ENCODE measurements around the gene INSC.
A peak's percentile ranks its signal among the peaks of the same experiment; 100 is the strongest.
"Not testable (repeated sequence)": the region's sequence is repeated elsewhere in the genome, so short reads cannot be mapped to it uniquely, and the experiment has no call there.

Gene INSC, protein sequence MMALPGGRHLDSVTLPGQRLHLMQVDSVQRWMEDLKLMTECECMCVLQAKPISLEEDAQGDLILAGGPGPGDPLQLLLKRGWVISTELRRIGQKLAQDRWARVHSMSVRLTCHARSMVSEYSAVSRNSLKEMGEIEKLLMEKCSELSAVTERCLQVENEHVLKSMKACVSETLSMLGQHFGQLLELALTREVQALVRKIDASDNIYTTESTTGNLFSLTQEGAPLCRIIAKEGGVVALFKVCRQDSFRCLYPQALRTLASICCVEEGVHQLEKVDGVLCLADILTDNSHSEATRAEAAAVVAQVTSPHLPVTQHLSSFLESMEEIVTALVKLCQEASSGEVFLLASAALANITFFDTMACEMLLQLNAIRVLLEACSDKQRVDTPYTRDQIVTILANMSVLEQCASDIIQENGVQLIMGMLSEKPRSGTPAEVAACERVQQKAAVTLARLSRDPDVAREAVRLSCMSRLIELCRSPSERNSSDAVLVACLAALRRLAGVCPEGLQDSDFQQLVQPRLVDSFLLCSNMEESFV

DNA sequence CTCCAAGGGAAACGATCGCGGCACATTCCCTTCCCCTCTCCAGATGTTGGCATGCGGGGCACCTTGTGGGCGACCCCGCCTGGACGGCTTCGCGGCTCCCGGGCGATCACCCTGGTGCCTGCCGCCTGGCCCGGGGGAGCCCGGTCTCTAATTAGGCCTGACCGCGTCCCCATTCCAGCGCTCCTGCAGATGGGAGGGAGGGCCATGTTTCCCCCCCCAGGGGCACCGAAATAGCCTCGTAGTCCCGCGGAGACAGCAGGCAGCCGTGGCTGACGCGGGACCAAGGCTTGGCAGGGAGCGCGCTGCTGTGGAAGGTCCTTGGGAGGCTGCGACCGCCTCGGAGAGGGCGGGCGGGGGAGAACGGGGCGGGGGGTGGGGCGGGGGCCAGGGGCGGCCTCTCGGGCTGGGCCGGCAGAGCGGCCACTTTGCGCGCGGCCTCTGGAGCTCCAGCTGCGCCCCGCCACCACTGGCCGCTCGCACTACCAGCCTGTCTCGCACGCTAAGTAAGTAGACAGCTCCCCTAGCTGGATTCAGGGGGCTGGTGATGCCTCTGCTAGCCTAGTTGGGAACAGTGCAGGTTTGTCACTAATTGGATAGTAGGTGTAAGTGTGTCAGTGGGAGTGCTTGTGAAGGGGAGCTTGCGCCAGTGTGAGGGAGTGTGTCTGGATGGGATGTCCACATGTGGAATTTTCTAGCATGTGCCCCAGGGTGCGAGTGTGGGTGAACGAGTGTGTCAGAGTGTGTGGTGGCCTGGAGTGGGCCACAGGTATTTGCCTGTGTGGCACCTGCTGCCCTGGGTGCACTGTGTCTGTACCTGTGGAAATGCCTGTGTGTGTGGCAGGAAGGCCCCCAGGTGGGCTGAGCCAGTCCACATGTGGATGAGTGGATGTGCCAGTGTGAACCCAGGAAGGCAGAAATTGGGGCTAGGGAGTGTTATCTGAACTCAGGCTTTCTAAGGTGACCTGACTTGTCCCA lies at the start of gene INSC:
Gene INSC (plus strand): TSS at position 423 of the 975 bp plus-strand sequence. CDS start 34,252 bp downstream, outside the sequence.
- DNase-seq (no peak), ATAC-seq (no peak)
- peaks cover 33% of the 10 kb centered on the region for H3K4me1 Mint-ChIP-seq
- no peaks in the 10 kb centered on the region for H3K9me3 Mint-ChIP-seq
- H3K4me3 Mint-ChIP-seq: peak within 1 kb of the TSS; percentile 39 to 46
- H3K27me3 Mint-ChIP-seq: peaks cover 47% of the 10 kb centered on the region
- peak within 1 kb of the TSS in 1 of 2 donors; percentile 89 for H3K27ac Mint-ChIP-seq

DNA sequence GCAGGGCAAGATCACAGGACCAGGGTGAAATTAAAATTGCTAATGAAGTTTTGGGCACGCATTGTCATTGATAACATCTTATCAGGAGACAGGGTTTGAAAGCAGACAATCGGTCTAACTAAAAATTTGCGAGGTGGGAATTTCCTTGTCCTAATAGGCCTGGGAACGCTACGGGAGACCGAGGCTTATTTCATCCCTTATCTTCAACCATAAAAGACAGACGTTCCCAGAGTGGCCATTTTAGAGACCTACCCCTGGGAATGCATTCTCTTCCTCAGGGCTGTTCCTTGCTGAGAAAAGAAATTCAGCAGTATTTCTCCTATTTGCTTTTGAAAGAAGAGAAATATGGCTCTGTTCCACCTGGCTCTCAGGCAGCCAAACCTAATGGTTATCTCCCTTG lies 45.0 kb upstream of the INSC start:
- peaks cover 36% of the 10 kb centered on the region for H3K27me3 Mint-ChIP-seq
- H3K4me1 Mint-ChIP-seq: peaks cover 18% of the 10 kb centered on the region
- ATAC-seq, H3K4me3 Mint-ChIP-seq, H3K27ac Mint-ChIP-seq, DNase-seq: not testable (repeated sequence)
- peaks cover 8 to 23% of the 10 kb centered on the region in 2 donors for H3K9me3 Mint-ChIP-seq

DNA sequence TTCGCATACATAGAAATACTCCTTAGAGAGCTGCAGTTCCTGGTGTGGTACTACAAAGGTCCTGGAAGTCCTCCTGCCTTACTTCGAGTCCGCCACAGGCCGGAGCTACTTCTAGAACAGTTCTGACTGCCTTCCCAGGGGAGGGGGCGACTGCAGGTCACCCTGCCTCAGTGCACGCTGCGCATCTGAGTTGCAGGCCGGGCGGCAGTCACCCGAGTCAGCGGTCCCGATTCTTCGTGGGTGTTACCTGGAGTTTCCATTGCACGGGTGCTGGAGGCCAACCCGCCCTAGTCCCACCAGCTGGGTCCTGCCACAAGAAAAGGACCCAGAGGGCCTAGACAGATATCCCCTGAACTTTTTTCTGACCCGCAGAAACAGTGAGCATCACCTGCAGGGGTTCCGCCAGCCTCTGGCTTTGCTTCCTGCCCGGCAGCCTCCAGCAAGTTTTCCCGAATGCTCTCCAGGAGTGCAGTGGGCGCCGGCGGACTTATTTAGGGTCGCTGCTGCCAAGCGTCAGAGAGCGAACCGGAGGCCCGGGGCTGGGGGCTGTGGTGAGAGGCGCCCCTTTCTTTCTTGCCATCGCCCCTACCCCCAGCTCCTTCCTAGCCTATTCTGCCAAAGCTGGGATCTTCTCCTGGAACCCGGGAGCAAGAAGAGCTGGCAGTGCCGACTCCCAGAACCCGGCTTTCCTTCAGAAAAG lies 43.0 kb upstream of the INSC start:
- ATAC-seq: no peak

DNA sequence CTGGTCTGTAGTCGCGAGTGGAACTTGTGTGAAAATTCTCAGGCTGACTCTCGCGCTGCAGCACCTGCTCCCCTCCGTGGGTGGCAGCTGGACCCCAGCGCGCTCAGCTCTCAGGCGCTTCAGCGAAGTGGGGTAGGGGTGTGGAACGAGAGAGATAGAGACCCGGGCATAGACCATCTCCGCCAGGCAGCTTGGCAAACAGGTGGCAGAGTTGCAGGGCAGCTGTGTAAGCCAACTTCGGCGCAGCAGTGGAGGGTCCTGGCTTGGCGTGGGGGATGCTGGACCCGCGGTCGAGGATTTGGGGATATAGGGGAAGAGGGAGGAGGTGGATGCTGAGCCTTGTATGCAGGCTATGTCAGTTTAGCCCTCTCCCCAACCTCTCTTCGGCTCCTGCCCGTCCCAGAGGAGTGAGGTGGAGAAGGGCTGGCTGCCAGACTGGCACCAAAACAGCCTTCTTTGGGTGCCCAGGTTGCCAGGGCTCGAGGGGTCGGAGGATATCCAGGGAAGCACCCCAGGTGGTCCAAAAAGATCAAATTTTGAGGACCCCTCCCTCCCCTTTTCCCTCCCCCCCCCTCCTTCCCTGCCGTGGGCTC lies 42.1 kb upstream of the INSC start:
- H3K4me3 Mint-ChIP-seq: peak overlapping the region; percentile 60 to 92
- H3K4me1 Mint-ChIP-seq: peaks cover 30% of the 10 kb centered on the region

More for the DNA sequence above, 43.0 kb upstream of the INSC start:
- H3K27ac Mint-ChIP-seq: no peak overlapping the region
- no peak for DNase-seq
- peaks cover 27% of the 10 kb centered on the region for H3K4me1 Mint-ChIP-seq
- peaks cover 27% of the 10 kb centered on the region for H3K27me3 Mint-ChIP-seq
- H3K9me3 Mint-ChIP-seq: peaks cover 8 to 23% of the 10 kb centered on the region in 2 donors
- no peak overlapping the region for H3K4me3 Mint-ChIP-seq

DNA sequence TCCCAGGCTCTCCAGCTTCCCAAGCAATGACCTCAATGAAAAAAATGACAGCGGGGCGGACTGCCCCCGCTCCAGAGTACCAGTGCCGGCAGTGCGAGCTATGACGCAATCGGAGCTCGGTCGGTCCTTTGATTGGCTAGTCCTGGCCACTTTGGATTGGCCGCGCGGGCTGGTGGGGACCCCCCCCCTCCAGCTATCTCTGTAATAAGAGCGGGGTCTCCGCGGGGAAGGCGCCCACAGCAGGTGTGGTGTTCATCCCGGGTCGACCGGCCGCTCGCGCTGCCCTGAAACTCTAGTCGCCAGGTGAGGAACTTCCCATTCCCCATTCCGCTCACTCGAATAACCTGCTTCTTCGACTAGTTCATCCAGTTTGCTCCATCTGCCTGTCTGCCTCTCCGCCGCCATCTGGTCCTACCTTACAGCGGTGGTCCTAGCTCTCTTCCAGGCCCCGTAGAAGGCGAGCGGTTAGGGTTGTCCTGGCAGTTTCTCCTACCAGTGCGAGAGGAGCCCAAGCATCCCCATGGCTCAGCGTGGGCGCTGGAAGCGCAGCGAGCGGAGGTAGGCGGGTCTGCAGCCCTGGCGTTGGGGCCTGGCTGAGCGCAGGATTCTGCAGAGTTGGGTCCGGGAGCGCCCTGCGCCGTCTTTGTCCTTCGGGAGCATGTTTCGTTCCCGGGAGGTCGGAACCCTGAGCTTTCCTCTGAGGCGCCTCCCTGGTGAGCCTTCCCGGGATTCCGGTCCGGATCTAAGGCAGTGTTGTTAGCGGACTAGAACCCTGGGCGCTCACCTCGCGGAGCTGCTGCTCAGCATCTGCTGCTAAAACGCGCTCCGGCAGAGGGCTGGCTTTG lies 41.1 kb upstream of the INSC start, which contains the start of gene CALCB:
Gene CALCB (plus strand): TSS at position 233 of the 845 bp plus-strand sequence. CDS start 1,126 bp downstream, outside the sequence.
- H3K27ac Mint-ChIP-seq: peak within 1 kb of the TSS; percentile 9 to 91
- ATAC-seq: peak; percentile 24
- DNase-seq: peak; percentile 50 to 52
- peaks cover 27% of the 10 kb centered on the region for H3K27me3 Mint-ChIP-seq
- H3K4me1 Mint-ChIP-seq: peaks cover 30% of the 10 kb centered on the region
- H3K9me3 Mint-ChIP-seq: peaks cover 3 to 16% of the 10 kb centered on the region in 2 donors
- peak within 1 kb of the TSS; percentile 85 to 92 for H3K4me3 Mint-ChIP-seq

More for the DNA sequence above, 42.1 kb upstream of the INSC start:
- Mint-ChIP-seq H3K9me3 (peaks cover 8 to 23% of the 10 kb centered on the region in 2 donors), H3K27me3 (peaks cover 27% of the 10 kb centered on the region), H3K27ac (no peak overlapping the region)
- ATAC-seq: no peak
- DNase-seq: no peak

DNA sequence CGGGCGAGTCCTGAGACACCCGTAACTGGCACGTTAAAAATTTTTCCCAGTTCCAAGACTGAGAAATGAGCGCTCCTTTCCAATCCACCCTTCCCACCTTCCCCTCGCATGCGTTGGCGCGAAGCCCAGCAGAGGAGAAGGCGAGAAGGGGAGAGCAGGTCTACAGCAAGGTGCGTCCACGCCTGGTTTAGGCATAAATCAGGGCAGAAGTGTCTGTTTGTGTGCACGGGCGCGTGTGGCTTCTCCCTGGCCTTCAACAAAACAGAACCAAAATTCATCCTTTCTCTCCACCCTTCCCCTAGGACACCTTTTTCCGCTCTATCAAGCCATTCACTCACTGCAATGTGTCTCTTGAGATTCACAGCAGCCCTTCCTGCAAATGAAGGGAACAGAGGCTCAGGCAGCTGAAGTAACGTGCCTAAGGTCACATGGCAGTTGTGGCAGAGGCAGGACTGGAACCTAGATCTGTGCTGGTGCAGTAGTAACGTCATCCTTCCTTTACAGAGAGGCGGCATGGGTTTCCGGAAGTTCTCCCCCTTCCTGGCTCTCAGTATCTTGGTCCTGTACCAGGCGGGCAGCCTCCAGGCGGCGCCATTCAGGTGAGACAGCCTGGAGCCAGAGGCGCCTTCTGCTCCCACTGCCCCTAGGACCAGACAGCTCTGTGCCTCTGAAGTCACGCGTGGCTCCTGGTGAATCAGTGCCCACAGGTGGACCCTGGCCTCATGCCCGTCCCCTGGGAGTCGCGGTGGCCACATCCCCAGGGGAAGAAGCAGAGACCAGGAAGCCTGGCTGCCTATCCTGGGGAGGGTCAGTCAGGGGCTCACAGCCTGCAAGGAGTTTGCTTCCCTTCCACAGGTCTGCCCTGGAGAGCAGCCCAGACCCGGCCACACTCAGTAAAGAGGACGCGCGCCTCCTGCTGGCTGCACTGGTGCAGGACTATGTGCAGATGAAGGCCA lies 40.2 kb upstream of the INSC start:
- ATAC-seq (peak; percentile 92), DNase-seq (peak; percentile 90 to 93)
- Mint-ChIP-seq H3K4me1 (peaks cover 30% of the 10 kb centered on the region), H3K4me3 (peak overlapping the region; percentile 85 to 92), H3K27ac (peak overlapping the region in 1 of 2 donors; percentile 90), H3K27me3 (peaks cover 27% of the 10 kb centered on the region), H3K9me3 (peaks cover 0 to 7% of the 10 kb centered on the region in 2 donors)

DNA sequence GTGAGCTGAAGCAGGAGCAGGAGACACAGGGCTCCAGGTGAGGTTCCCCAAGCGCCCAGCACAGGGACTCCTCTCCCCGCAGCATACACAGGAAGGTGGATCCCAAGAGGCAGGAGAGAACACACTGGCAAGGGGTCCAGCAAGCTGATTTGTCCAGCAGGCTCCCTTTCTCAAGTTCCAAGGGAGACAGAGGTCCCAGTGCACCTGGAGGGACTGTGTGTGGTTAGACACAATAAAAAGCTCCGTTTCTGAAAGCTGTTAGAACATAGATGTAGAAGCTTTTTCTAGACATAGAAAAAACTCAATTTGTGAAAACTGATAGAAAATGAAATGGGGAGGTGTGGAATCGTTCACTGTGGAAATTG lies 39.6 kb upstream of the INSC start:
- DNase-seq: no peak
- Mint-ChIP-seq H3K27ac (no peak overlapping the region), H3K27me3 (peaks cover 27% of the 10 kb centered on the region), H3K4me1 (peaks cover 30% of the 10 kb centered on the region), H3K4me3 (peak overlapping the region; percentile 85 to 92), H3K9me3 (peaks cover 0 to under 1% of the 10 kb centered on the region in 2 donors)
- no peak for ATAC-seq

DNA sequence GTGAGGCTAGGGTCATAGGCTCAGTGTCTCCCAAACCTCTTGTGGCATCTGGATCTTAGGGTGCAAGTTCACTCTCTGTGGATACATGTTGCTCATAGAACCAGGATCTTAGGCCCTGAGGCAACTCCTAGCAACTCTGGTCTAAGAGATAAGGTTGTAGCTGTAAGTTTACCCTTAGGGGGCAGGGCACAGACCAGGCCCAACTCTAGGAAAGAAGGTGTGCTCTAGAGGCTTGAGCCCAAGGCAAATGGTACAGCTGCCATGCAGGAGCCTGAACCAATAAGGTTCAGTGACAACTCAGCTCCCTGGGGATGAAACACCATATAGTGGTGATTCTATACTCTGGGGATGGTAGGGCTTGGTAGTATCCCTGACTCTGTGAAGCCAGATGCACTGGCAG lies 23.5 kb upstream of the INSC start:
- Mint-ChIP-seq H3K27ac (no peak overlapping the region), H3K27me3 (peaks cover 38% of the 10 kb centered on the region), H3K9me3 (peaks cover 9% of the 10 kb centered on the region in 2 donors), H3K4me3 (no peak overlapping the region), H3K4me1 (no peaks in the 10 kb centered on the region)
- ATAC-seq (no peak), DNase-seq (no peak)

DNA sequence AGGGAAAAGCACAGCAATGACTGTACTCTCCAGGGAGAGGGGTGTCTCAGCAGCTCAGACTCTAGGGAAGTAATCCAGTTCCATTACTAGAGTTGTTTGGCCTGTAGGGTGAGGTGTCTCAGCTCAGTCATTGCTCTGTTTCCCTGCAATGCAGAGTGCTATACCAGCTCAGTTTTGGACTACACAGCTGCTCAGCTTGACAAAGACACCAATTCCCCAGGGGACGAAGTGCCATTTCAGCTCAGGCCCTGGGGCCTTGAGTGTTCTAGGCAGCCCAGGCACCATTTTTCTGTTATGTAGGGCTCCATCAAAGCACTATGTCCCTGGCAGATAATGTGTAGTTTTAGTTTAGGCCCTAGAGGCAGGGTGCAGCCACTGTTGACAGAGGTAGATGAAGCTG lies 23.1 kb upstream of the INSC start:
- no peaks in the 10 kb centered on the region for H3K4me1 Mint-ChIP-seq
- H3K4me3 Mint-ChIP-seq: no peak overlapping the region
- H3K9me3 Mint-ChIP-seq: peaks cover 9% of the 10 kb centered on the region in 2 donors
- no peak for ATAC-seq
- no peak for DNase-seq
- H3K27me3 Mint-ChIP-seq: peaks cover 43% of the 10 kb centered on the region
- no peak overlapping the region for H3K27ac Mint-ChIP-seq

DNA sequence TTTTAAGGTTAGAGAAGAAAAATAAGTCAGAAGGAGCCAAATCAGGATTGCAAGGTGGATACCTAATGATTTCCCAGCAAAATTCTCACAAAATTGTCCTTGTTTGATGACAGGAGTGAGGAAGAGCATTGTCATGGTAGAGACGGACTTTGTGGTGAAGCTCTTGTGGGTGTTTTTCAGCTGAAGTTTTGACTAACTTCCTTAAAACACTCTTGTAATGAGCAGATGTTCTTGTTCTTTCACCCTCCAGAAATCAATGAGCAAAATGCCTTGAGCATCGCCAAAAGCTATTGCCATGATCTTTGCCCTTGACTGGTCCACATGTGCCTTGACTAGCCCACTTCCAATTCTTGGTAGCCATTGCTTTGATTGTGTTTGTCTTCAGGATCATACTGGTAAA lies 21.3 kb upstream of the INSC start:
- ATAC-seq: no peak
- H3K4me1 Mint-ChIP-seq: no peaks in the 10 kb centered on the region

DNA sequence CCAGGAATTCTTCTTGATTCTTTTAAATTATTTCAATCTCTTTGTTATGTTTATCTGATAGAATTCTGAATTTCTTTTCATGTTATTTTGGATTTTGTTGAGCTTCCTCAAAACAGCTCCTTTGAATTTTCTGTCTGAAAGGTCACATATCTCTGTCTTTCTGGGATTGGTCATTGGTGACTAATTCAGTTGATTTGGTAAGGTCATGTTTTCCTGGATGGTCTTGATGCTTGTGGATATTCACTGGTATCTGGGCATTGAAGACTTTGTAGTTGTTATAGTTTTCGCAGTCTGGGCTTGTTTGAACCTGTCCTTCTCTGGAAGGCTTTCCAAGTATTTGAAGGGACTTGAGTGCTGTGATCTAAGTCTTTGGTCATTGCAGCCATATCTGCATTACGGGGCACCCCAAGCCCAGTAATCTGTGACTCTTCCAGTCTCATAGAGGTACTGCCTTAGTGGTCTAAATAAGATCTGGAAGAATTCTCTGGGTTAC lies 18.9 kb upstream of the INSC start:
- H3K9me3 Mint-ChIP-seq: no peaks in the 10 kb centered on the region
- no peak overlapping the region for H3K4me3 Mint-ChIP-seq
- ATAC-seq: no peak
- no peak overlapping the region for H3K27ac Mint-ChIP-seq
- peaks cover 48% of the 10 kb centered on the region for H3K27me3 Mint-ChIP-seq
- no peak for DNase-seq
- no peaks in the 10 kb centered on the region for H3K4me1 Mint-ChIP-seq

More for the DNA sequence above, 21.3 kb upstream of the INSC start:
- Mint-ChIP-seq H3K27ac (no peak overlapping the region), H3K4me3 (no peak overlapping the region), H3K27me3 (peaks cover 43% of the 10 kb centered on the region), H3K9me3 (peaks cover 0 to 4% of the 10 kb centered on the region in 2 donors)
- no peak for DNase-seq

DNA sequence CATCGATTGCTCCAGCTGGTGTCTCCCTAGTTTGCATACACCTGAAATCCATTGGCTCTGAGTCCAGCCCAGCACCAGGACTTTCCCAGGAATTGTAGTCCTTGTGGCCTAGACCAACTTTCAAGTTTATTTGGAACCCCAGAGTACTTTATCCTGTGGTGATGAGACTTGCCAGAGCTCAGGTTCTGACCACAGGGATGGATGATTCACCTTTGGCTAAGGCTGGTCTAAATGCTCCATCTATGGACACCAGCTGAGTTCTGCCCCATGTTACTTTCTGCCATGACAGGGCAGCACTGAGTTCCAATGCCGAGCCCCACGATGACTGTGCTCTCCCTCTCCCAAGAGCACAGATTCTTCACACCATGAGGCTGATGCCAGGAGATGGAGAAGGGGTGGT lies 17.3 kb upstream of the INSC start:
- H3K4me1 Mint-ChIP-seq: no peaks in the 10 kb centered on the region
- H3K27me3 Mint-ChIP-seq: peaks cover 46% of the 10 kb centered on the region
- H3K27ac Mint-ChIP-seq: no peak overlapping the region
- ATAC-seq: no peak
- no peaks in the 10 kb centered on the region for H3K9me3 Mint-ChIP-seq
- no peak for DNase-seq
- no peak overlapping the region for H3K4me3 Mint-ChIP-seq

DNA sequence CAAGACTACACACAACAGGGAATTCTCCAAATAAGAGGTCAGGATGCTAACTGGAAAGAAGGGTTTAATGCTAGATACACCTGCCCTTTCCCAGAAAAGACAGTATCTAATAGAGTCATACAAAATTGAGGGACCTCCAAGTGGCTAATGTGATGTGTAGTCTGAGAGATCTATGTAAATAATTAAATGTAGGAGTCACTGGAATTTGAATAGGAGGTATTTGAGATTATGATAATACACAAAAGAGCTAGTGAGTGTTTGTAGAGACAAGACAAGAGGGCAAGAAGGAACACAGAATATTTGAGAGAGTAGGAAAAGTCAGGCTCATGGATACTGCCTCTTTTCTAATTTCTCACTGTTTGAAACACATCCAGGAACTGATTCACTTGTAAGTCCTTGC lies 15.5 kb upstream of the INSC start:
- Mint-ChIP-seq H3K4me3 (no peak overlapping the region), H3K27me3 (peaks cover 40% of the 10 kb centered on the region), H3K9me3 (no peaks in the 10 kb centered on the region), H3K27ac (no peak overlapping the region), H3K4me1 (no peaks in the 10 kb centered on the region)
- ATAC-seq (no peak), DNase-seq (no peak)
